Chondrocyte (in vitro differentiated cells): ENCODE results near the gene RAI1. TPM values are rescaled to one million over a fixed set of nuclear protein-coding genes. Genes with fewer than 3 reads are reported as not detected.

ENCODE experiments used
- DNase-seq: peaks from one replicate; pipeline ENCODE4 v3.0.0; 2021; ENCODE audit warnings: mixed read lengths, low spot score
- H3K27ac Mint-ChIP-seq: one replicate; pipeline ENCODE4 v1.8.0; 2021; ENCODE audit warnings: mild to moderate bottlenecking, moderate library complexity, mixed read lengths; ENCODE audit not compliant: unreplicated experiment
- H3K27me3 Mint-ChIP-seq: 2 replicates; pipeline ENCODE4 v1.8.0; 2021; ENCODE audit warnings: low read depth, mixed read lengths
- H3K36me3 Mint-ChIP-seq: 2 replicates; pipeline ENCODE4 v1.8.0; 2021; ENCODE audit warnings: low read depth, mixed read lengths
- H3K4me1 Mint-ChIP-seq: 2 replicates; pipeline ENCODE4 v1.8.0; 2021; ENCODE audit warnings: low read depth, mild to moderate bottlenecking, mixed read lengths
- H3K4me3 Mint-ChIP-seq: one replicate; pipeline ENCODE4 v1.8.0; 2021; ENCODE audit warnings: mild to moderate bottlenecking, moderate library complexity, mixed read lengths; ENCODE audit not compliant: unreplicated experiment
- H3K9me3 Mint-ChIP-seq: 2 replicates; pipeline ENCODE4 v1.8.0; 2021; ENCODE audit warnings: low read depth, mixed read lengths
- total RNA-seq: library from RNA; stranded (reverse); gene quantifications from 3 replicates; pipeline ENCODE4 v1.2.1, GENCODE V29; 2021
- TF ChIP-seq, protein P1 (sequence below): fragments of 200-600 bp; sonication (generic); IDR thresholded peaks from 2 replicates; pipeline ENCODE4 v1.5.0; 2021; ENCODE audit warnings: antibody characterized with exemption, mild to moderate bottlenecking, moderate library complexity

Gene RAI1
- total RNA-seq, 1 donor from 2014 or later, result 28.7 TPM

DNA sequence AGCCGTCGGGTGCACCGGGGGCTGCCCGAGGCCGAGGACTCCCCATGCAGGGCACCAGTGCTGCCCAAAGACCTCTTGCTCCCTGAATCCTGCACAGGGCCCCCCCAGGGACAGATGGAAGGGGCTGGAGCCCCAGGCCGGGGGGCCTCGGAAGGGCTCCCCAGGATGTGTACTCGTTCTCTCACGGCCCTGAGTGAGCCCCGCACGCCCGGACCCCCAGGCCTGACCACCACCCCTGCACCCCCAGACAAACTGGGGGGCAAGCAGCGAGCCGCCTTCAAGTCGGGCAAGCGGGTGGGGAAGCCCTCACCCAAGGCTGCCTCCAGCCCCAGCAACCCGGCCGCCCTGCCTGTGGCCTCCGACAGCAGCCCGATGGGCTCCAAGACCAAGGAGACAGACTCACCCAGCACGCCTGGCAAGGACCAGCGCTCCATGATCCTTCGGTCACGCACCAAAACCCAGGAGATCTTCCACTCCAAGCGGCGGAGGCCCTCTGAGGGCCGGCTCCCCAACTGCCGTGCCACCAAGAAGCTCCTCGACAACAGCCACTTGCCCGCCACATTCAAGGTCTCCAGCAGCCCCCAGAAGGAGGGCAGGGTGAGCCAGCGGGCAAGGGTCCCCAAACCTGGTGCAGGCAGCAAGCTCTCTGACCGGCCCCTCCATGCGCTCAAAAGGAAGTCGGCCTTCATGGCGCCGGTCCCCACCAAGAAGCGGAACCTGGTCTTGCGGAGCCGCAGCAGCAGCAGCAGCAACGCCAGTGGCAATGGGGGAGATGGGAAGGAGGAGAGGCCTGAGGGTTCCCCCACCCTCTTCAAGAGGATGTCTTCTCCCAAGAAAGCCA is 114.9 kb downstream of the RAI1 start:
- no peak for DNase-seq
- Mint-ChIP-seq H3K27me3 (no peaks in the 10 kb centered on the region), H3K4me3 (no peak overlapping the region), H3K27ac (no peak overlapping the region), H3K9me3 (no peaks in the 10 kb centered on the region), H3K36me3 (peaks cover 12% of the 10 kb centered on the region), H3K4me1 (peaks cover 10% of the 10 kb centered on the region)
- TF ChIP-seq, protein P1, sequence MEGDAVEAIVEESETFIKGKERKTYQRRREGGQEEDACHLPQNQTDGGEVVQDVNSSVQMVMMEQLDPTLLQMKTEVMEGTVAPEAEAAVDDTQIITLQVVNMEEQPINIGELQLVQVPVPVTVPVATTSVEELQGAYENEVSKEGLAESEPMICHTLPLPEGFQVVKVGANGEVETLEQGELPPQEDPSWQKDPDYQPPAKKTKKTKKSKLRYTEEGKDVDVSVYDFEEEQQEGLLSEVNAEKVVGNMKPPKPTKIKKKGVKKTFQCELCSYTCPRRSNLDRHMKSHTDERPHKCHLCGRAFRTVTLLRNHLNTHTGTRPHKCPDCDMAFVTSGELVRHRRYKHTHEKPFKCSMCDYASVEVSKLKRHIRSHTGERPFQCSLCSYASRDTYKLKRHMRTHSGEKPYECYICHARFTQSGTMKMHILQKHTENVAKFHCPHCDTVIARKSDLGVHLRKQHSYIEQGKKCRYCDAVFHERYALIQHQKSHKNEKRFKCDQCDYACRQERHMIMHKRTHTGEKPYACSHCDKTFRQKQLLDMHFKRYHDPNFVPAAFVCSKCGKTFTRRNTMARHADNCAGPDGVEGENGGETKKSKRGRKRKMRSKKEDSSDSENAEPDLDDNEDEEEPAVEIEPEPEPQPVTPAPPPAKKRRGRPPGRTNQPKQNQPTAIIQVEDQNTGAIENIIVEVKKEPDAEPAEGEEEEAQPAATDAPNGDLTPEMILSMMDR, result no peak

DNA sequence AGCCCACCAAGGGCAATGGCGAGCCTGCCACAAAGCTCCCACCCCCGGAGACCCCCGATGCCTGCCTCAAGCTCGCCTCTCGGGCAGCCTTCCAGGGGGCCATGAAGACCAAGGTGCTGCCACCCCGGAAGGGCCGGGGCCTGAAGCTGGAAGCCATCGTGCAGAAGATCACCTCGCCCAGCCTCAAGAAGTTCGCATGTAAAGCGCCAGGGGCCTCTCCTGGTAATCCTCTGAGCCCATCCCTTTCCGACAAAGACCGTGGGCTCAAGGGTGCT is 115.5 kb downstream of the RAI1 start:
- TF ChIP-seq, protein P1, result no peak
- H3K4me3 Mint-ChIP-seq, result no peak overlapping the region
- H3K36me3 Mint-ChIP-seq, result peaks cover 12% of the 10 kb centered on the region
- H3K4me1 Mint-ChIP-seq, result peaks cover 10% of the 10 kb centered on the region
- no peak overlapping the region for H3K27ac Mint-ChIP-seq
- no peaks in the 10 kb centered on the region for H3K9me3 Mint-ChIP-seq
- DNase-seq, result no peak
- no peaks in the 10 kb centered on the region for H3K27me3 Mint-ChIP-seq

DNA sequence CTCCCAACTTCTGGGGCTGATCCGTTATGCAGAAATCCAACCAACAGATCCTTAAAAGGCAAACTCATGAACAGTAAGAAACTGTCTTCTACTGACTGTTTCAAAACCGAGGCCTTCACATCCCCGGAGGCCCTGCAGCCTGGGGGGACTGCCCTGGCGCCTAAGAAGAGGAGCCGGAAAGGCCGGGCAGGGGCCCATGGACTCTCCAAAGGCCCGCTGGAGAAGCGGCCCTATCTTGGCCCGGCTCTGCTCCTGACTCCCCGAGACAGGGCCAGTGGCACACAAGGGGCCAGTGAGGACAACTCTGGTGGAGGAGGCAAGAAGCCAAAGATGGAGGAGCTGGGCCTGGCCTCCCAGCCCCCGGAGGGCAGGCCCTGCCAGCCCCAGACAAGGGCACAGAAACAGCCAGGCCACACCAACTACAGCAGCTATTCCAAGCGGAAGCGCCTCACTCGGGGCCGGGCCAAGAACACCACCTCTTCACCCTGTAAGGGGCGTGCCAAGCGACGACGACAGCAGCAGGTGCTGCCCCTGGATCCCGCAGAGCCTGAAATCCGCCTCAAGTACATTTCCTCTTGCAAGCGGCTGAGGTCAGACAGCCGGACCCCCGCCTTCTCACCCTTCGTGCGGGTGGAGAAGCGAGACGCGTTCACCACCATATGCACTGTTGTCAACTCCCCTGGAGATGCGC is 116.0 kb downstream of the RAI1 start:
- Mint-ChIP-seq H3K4me3 (no peak overlapping the region), H3K9me3 (no peaks in the 10 kb centered on the region), H3K36me3 (peaks cover 12% of the 10 kb centered on the region), H3K27ac (no peak overlapping the region), H3K27me3 (no peaks in the 10 kb centered on the region), H3K4me1 (peaks cover 7% of the 10 kb centered on the region)
- TF ChIP-seq, protein P1, result no peak
- DNase-seq, result no peak

DNA sequence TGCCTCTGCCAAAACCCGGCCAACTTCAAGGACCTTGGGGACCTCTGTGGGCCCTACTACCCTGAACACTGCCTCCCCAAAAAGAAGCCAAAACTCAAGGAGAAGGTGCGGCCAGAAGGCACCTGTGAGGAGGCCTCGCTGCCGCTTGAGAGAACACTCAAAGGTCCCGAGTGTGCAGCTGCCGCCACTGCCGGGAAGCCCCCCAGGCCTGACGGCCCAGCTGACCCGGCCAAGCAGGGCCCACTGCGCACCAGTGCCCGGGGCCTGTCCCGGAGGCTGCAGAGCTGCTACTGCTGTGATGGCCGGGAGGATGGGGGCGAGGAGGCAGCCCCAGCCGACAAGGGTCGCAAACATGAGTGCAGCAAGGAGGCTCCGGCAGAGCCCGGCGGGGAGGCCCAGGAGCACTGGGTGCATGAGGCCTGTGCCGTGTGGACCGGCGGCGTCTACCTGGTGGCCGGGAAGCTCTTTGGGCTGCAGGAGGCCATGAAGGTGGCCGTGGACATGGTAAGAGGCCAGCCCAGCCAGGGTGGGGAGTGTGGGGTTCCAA is 116.8 kb downstream of the RAI1 start:
- Mint-ChIP-seq H3K4me3 (no peak overlapping the region), H3K4me1 (no peaks in the 10 kb centered on the region), H3K27ac (no peak overlapping the region), H3K27me3 (no peaks in the 10 kb centered on the region), H3K36me3 (peaks cover 12% of the 10 kb centered on the region), H3K9me3 (no peaks in the 10 kb centered on the region)
- TF ChIP-seq, protein P1, result no peak
- DNase-seq, result no peak

DNA sequence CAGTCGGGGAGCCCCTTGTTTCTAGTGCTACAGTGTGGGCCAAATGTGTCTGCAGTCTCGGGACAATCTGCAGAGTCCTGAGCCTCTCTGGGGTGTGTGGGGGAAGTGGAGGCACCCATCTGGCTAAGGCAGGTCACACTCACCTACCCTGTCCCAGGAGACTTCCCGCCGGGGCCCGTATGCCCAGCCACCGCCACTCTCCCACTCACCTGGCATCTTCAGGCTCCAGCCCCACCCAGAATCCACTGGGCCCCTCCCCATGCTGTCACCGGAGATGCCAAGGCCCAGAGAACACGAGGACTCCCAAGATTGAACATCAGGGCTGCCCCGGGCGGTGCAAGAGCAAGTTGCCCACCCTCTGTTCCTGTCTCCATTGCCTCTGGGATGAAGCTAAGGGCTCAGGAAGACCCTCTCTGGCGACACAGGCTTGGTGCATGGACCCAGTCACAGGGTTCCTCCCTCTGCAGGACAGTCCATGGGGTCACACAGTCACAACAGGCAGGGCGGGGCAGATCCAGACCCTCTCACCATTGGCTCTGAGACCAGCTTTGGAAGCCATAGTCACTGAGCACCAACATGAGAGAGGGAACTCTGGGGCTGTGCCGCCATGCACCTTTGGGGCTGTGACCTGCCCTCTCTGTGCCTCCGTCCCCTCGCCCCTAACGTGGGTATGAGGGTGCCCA is 117.5 kb downstream of the RAI1 start:
- TF ChIP-seq, protein P1, result no peak
- H3K36me3 Mint-ChIP-seq, result peaks cover 11% of the 10 kb centered on the region
- no peak overlapping the region for H3K27ac Mint-ChIP-seq
- DNase-seq, result no peak
- no peaks in the 10 kb centered on the region for H3K4me1 Mint-ChIP-seq
- H3K27me3 Mint-ChIP-seq, result no peaks in the 10 kb centered on the region
- H3K4me3 Mint-ChIP-seq, result no peak overlapping the region
- no peaks in the 10 kb centered on the region for H3K9me3 Mint-ChIP-seq
